Measurements from ENCODE around the gene KIF13A. TPM values are rescaled to one million over a fixed set of nuclear protein-coding genes. Genes with fewer than 3 reads are reported as not detected.

The KIF13A gene
- total RNA-seq, 3 donors from 2014 or later: 40.0 to 60.4 (median 49.6) TPM

- no peaks in the 10 kb centered on the region for H3K9me3 ChIP-seq
- H3K4me1 ChIP-seq: peaks cover 0 to 10% of the 10 kb centered on the region in 2 donors
- intact Hi-C loops (cut with DNase I; ENCODE audit: low total_unique reads): loop anchor here (5.0 kb wide), 1 partner anchor 721 kb away; no protein-coding TSS in a partner anchor
- H3K4me3 ChIP-seq: no peak overlapping the region
- TF ChIP-seq CTCF (IDR thresholded peaks at IDR 0.05) (no peak), POLR2AphosphoS5 (IDR thresholded peaks at IDR 0.05) (no peak), POLR2A (IDR thresholded peaks at IDR 0.05) (no peak)
- no peaks in the 10 kb centered on the region for H3K36me3 ChIP-seq
- peak overlapping the region; percentile 52 to 78 for H3K27ac ChIP-seq
- no peak for DNase-seq (ENCODE audit: low spot score in 2 of 2)
- no peaks in the 10 kb centered on the region for H3K27me3 ChIP-seq
Observed at GRCh38 chr6:17923401-17923863, 64.0 kb downstream of the KIF13A start.

GRCh38 chr6:17921454-17921853 is 66.0 kb downstream of the KIF13A start:
- Histone ChIP-seq H3K36me3 (no peaks in the 10 kb centered on the region), H3K9me3 (no peaks in the 10 kb centered on the region), H3K27me3 (no peaks in the 10 kb centered on the region), H3K27ac (peak overlapping the region in 1 of 2 donors; percentile 20), H3K4me1 (peaks cover 0 to 10% of the 10 kb centered on the region in 2 donors), H3K4me3 (no peak overlapping the region)
- DNase-seq (ENCODE audit: low spot score in 2 of 2): no peak
- TF ChIP-seq POLR2A (IDR thresholded peaks at IDR 0.05) (no peak), CTCF (IDR thresholded peaks at IDR 0.05) (no peak), POLR2AphosphoS5 (IDR thresholded peaks at IDR 0.05) (no peak)
- intact Hi-C loops (cut with DNase I; ENCODE audit: low total_unique reads): loop anchor here (5.0 kb wide), 1 partner anchor 719 kb away; no protein-coding TSS in a partner anchor

DNA sequence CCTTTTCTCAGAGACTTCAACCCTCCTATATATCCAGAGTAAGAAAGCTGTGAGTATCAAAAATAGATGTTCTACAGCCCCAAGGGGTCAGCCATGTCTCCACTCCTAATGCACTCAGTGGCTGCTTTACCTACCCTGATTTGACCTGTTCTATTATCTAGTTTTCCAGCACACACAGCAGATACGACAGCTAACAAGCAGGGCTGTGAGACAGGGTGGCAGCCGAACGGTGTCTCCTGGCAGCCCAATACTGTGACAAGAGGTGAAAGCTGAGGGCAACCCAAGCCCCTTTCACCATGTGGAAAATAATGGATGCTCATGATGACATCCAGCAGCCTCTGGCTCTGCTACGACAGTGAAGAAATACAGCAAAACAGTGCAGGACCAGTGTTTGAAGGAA is 67.9 kb downstream of the KIF13A start:
- no peaks in the 10 kb centered on the region for H3K36me3 ChIP-seq
- H3K27me3 ChIP-seq: no peaks in the 10 kb centered on the region
- H3K4me3 ChIP-seq: no peak overlapping the region
- H3K9me3 ChIP-seq: no peaks in the 10 kb centered on the region
- no peak for TF ChIP-seq POLR2AphosphoS5 (IDR thresholded peaks at IDR 0.05)
- no peak for TF ChIP-seq CTCF (IDR thresholded peaks at IDR 0.05)
- no peak for TF ChIP-seq POLR2A (IDR thresholded peaks at IDR 0.05)
- DNase-seq (ENCODE audit: low spot score in 2 of 2): no peak
- peaks cover 0 to 10% of the 10 kb centered on the region in 2 donors for H3K4me1 ChIP-seq
- intact Hi-C loops (cut with DNase I; ENCODE audit: low total_unique reads): no loop called here
- no peak overlapping the region for H3K27ac ChIP-seq

GRCh38 chr6:17917837-17918763 is 69.3 kb downstream of the KIF13A start:
- Histone ChIP-seq H3K27ac (no peak overlapping the region), H3K27me3 (no peaks in the 10 kb centered on the region), H3K4me1 (no peaks in the 10 kb centered on the region)

More at GRCh38 chr6:17917837-17918763, 69.3 kb downstream of the KIF13A start:
- TF ChIP-seq POLR2A (IDR thresholded peaks at IDR 0.05): no peak
- no peak for TF ChIP-seq CTCF (IDR thresholded peaks at IDR 0.05)
- no peak for TF ChIP-seq POLR2AphosphoS5 (IDR thresholded peaks at IDR 0.05)
- no peak for DNase-seq (ENCODE audit: low spot score in 2 of 2)
- no peaks in the 10 kb centered on the region for H3K9me3 ChIP-seq
- H3K4me3 ChIP-seq: no peak overlapping the region
- H3K36me3 ChIP-seq: no peaks in the 10 kb centered on the region
- intact Hi-C loops (cut with DNase I; ENCODE audit: low total_unique reads): no loop called here

All from breast epithelium (tissue), 4 donors.